Dermis blood vessel endothelial cell (primary cell): ENCODE results near the gene ZNF276. TPM values are rescaled to one million over a fixed set of nuclear protein-coding genes. Genes with fewer than 3 reads are reported as not detected.

Source experiments
- DNase-seq: peaks from one replicate; pipeline ENCODE4 v3.0.0; 2010
- total RNA-seq: library from RNA; depleted of rRNA; stranded (reverse); fragments of >200 nt; gene quantifications from 2 replicates; pipeline ENCODE4 v1.2.3, GENCODE V29; 2014

The ZNF276 gene
- total RNA-seq, 1 donor from 2014 or later: 44.2 TPM

- DNase-seq: no peak
Measured at GRCh38 chr16:89784406-89784805, 63.1 kb downstream of the ZNF276 start.

GRCh38 chr16:89785523-89786155, 64.3 kb downstream of the ZNF276 start:
- DNase-seq: no peak

- no peak for DNase-seq
Measured at GRCh38 chr16:89786474-89787364, 65.4 kb downstream of the ZNF276 start.

GRCh38 chr16:89787365-89787805, 66.0 kb downstream of the ZNF276 start:
- no peak for DNase-seq

Other genes starting within 250 kb of the ZNF276 start
- gene ANKRD11, start 231.0 kb upstream of the ZNF276 start, total RNA-seq: 55.5 and 72.0 TPM in 2 replicates
- 145 and 170 TPM in 2 replicates for gene SPG7, start 213.1 kb upstream of the ZNF276 start, total RNA-seq
- 1,818 and 3,550 TPM in 2 replicates for gene RPL13, start 160.9 kb upstream of the ZNF276 start, total RNA-seq
- 0.85 and 2.6 TPM in 2 replicates for gene CPNE7, start 145.8 kb upstream of the ZNF276 start, total RNA-seq
- 1.0 and 2.7 TPM in 2 replicates for gene DPEP1, start 107.9 kb upstream of the ZNF276 start, total RNA-seq
- 117 and 139 TPM in 2 replicates for gene CHMP1A, start 63.8 kb upstream of the ZNF276 start, total RNA-seq
- gene SPATA33, start 63.7 kb upstream of the ZNF276 start, total RNA-seq: 2.0 and 4.1 TPM in 2 replicates
- gene CDK10, start 34.8 kb upstream of the ZNF276 start, total RNA-seq: 48.2 and 71.1 TPM in 2 replicates
- 19.1 and 36.6 TPM in 2 replicates for gene SPATA2L, start 19.8 kb upstream of the ZNF276 start, total RNA-seq
- gene VPS9D1, start 639 bp upstream of the ZNF276 start, total RNA-seq: 5.8 and 7.3 TPM in 2 replicates
- 16.8 and 17.3 TPM in 2 replicates for gene FANCA, start 95.1 kb downstream of the ZNF276 start, total RNA-seq
- 2.1 and 2.7 TPM in 2 replicates for gene SPIRE2, start 106.9 kb downstream of the ZNF276 start, total RNA-seq
- gene TCF25, start 152.1 kb downstream of the ZNF276 start, total RNA-seq: 170 and 206 TPM in 2 replicates
- 2.3 and 2.6 TPM in 2 replicates for gene MC1R, start 197.3 kb downstream of the ZNF276 start, total RNA-seq
- gene TUBB3, start 201.8 kb downstream of the ZNF276 start, total RNA-seq: 102 and 167 TPM in 2 replicates
- gene DEF8, start 227.2 kb downstream of the ZNF276 start, total RNA-seq: 120 and 125 TPM in 2 replicates